GM20000 (cell line): Measurements from ENCODE around the gene ABI3BP.

Source experiments
- DNase-seq: peaks from one replicate; pipeline ENCODE4 v3.0.0; 2012; ENCODE audit warnings: low spot score
- TF ChIP-seq, protein P1 (sequence below): IDR thresholded peaks from 2 replicates; pipeline ENCODE4 v1.5.1; 2012; ENCODE audit warnings: mild to moderate bottlenecking, control low read depth; ENCODE audit errors: extremely low read depth, missing control alignments

The ABI3BP gene

DNA sequence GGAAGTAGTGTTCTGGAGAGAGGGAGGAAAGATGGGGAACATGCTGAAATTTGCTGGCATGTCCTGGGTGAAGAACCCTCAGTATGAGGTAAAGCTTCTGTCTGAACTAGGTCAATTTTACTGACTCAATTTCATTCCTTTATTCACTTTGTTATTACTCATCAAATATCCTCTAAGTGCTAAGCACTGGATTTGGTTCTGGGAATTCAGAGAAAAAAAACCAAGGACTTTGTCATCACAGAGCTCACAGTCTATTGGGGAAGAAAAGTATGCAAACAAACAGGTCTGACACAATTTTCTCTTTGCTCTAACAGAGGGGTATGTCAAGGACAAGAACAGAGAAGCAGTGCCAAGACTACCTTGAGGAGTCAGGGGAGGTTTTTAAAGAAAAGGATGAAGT, 215.9 kb downstream of the ABI3BP start:
- DNase-seq = no peak
- TF ChIP-seq, protein P1, sequence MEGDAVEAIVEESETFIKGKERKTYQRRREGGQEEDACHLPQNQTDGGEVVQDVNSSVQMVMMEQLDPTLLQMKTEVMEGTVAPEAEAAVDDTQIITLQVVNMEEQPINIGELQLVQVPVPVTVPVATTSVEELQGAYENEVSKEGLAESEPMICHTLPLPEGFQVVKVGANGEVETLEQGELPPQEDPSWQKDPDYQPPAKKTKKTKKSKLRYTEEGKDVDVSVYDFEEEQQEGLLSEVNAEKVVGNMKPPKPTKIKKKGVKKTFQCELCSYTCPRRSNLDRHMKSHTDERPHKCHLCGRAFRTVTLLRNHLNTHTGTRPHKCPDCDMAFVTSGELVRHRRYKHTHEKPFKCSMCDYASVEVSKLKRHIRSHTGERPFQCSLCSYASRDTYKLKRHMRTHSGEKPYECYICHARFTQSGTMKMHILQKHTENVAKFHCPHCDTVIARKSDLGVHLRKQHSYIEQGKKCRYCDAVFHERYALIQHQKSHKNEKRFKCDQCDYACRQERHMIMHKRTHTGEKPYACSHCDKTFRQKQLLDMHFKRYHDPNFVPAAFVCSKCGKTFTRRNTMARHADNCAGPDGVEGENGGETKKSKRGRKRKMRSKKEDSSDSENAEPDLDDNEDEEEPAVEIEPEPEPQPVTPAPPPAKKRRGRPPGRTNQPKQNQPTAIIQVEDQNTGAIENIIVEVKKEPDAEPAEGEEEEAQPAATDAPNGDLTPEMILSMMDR = no peak

DNA sequence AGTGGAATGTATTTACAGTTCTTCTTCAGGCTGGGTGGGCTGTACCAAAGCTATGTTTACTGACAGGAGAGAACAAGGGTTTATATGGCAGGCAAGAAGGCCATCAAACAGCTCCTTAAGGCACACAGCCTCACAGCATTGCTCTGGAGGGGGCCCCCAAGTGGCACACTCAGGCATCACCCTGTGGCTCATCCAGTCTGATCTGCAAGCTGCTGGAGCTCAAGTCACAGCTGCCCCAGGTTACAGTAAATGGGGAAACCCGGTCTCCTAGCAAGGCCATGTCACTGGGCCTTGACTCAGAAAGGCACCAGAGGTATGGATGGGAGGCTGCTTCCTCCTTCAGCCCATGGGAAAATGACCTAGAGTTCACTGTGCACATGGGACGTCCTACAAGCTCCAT, 216.5 kb downstream of the ABI3BP start:
- TF ChIP-seq, protein P1 = no peak
- no peak for DNase-seq

DNA sequence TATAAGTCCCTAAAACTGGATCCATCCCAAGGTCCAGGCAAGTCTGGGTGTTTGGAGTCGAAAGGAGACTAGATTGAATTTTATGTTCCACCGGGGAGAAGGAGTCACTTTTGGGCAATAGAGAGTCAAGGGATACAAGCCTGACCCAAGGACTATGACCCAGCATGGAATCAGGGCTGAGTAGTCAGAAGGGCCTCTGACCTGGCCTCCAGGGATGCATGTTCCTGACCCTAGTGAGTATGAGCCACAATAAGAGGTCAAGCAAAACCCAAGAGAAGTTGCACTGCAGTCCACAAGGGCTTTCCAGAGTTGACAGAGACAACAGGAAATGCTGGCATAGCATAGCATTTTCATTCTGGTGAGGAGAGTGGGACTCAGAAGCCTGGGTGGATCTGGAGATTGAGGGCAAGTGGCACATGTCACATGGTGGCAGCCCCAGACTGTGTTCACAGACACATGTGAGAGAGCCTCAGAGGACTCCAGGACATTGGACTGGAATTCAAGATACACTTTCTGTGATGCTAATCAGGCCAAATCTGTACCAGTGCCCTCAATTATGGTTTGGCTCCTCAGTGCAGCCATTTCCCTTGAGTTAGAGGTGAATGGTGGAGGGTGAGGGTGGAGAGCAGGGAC, 217.0 kb downstream of the ABI3BP start:
- DNase-seq = no peak
- TF ChIP-seq, protein P1 = no peak

DNA sequence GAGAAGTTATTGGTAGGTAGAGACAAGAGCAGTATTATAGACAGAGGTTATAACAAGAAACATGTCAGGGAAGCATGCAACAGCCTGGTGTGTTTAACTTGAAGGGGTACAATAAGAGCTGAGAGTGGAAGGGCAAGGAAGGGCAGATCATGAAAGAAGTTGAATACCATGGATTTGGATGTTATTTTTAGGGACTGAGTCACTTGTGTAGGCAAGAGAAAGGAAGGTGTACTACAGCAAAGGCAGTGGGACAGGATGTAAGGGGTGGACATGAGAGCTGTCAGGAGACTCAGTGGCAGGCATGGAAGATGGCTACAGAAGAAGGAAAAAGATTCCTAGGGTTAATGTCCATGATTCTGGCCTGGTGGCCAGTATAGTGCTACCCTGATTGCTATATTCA, 217.6 kb downstream of the ABI3BP start:
- TF ChIP-seq, protein P1 = no peak
- no peak for DNase-seq

DNA sequence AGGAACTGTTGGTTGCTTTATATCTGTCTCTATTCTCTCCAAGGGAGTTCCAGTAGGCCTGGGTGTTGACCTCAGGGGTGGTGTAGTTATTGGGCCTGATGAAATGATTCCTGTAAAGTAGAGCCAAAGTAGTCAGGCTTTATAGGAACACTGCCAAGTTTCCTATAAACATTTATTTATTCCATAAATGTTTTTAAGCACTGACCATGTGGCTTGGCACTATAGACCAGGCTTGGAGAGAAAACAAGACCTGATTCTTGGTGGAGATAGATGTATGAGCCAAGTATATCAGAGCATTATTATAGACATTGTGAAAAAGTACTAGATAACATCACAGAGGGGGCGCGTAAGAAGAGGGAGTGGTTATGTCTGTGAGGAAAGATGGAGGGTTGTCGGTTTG, 218.0 kb downstream of the ABI3BP start:
- TF ChIP-seq, protein P1 = no peak
- no peak for DNase-seq

DNA sequence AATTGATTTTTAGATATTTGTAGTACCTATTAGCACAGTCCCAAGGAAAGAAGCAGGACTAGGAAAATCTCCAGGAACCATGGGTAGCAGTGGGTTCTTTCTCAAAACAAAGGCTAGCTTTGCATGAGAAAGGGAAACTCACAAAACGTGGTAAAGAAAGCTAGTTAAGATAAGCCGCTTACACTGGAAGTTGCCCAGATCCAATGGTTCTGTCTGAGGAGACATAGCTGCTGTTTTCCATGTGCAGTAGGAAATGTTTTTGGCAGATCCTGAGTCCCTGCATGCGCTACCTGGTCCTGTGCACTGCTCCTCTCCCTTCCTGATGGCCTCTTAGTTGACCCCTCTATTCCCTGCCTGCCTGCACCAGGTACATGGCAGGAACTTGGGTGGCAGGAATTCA, 223.5 kb downstream of the ABI3BP start:
- no peak for DNase-seq

DNA sequence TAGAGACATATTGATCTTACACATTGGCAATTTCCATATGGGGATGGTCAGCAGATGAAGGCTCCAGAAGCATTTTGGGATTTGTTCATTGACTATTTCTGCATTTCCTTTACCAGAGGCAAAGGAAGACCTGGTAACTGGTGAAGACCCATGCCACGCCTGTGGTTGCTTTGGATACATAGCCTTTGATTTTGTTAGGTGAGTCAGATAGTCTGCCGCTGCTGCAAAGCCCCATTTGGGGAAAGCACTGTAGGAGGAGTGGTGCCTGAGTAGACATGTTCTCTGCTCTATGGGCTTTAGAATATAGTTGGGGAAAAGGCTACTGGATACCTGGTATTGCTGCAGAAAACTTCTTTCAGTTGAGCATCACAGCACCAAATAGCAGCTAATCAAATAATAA, 227.2 kb downstream of the ABI3BP start:
- no peak for DNase-seq
- TF ChIP-seq, protein P1 = no peak

More for the DNA sequence above, 223.5 kb downstream of the ABI3BP start:
- TF ChIP-seq, protein P1 = no peak
